HepG2 (cell line): ENCODE results near the gene ITGB1. TPM values are rescaled to one million over a fixed set of nuclear protein-coding genes. Genes with fewer than 3 reads are reported as not detected.

Experiments used
- ARHGAP35 ChIP-seq: sonication (generic); formaldehyde crosslinking; IDR thresholded peaks from 2 replicates; pipeline ENCODE4 v1.9.0; 2022; ENCODE audit warnings: mild to moderate bottlenecking, inconsistent platforms, moderate library complexity, missing genetic modification reagents, borderline replicate concordance
- ESRRA ChIP-seq: sonication (generic); formaldehyde crosslinking; IDR thresholded peaks from 2 replicates; pipeline ENCODE4 v1.5.1; 2020; ENCODE audit warnings: mild to moderate bottlenecking, low read depth, missing genetic modification reagents
- HES4 ChIP-seq: sonication (generic); formaldehyde crosslinking; IDR thresholded peaks from 2 replicates; pipeline ENCODE4 v1.9.0; 2021; ENCODE audit warnings: mild to moderate bottlenecking, missing genetic modification reagents, borderline replicate concordance
- PTBP1 ChIP-seq: fragments of 200-400 bp; formaldehyde crosslinking; IDR thresholded peaks from 2 replicates; pipeline ENCODE4 v1.6.1; 2018; ENCODE audit warnings: low read length, low read depth; ENCODE audit not compliant: poor library complexity, severe bottlenecking
- RXRB ChIP-seq: IDR thresholded peaks from 2 replicates; pipeline ENCODE4 v1.6.1; 2016; ENCODE audit warnings: borderline replicate concordance, missing genetic modification reagents, missing compliant biosample characterization
- TP53 ChIP-seq: sonication (generic); formaldehyde crosslinking; conservative IDR thresholded peaks from 2 replicates; pipeline ENCODE4 v1.4.0; 2020; ENCODE audit warnings: missing genetic modification reagents
- ZKSCAN8 ChIP-seq: IDR thresholded peaks from 2 replicates; pipeline ENCODE4 v1.6.1; 2016; ENCODE audit warnings: borderline replicate concordance, missing genetic modification reagents, missing compliant biosample characterization
- ZNF136 ChIP-seq: sonication (generic); formaldehyde crosslinking; IDR thresholded peaks from 2 replicates; pipeline ENCODE4 v1.8.1; 2022; ENCODE audit warnings: low read depth, mild to moderate bottlenecking, moderate library complexity, missing genetic modification reagents
- ZNF326 ChIP-seq: sonication (generic); formaldehyde crosslinking; IDR thresholded peaks from 2 replicates; pipeline ENCODE4 v1.4.0; 2020; ENCODE audit warnings: missing genetic modification reagents, borderline replicate concordance
- ZNF562 ChIP-seq: sonication (generic); formaldehyde crosslinking; IDR thresholded peaks from 2 replicates; pipeline ENCODE4 v1.8.0; 2022; ENCODE audit warnings: missing genetic modification reagents, borderline replicate concordance
- polyA plus RNA-seq, 8 experiments: library from polyadenylated mRNA; depleted of rRNA in 3 of 8; stranded (reverse) in 7 of 8; unstranded in 1 of 8; fragments of >200 nt; fragmentation: Illumina TruSeq in 4 of 8; extraction: Trizol in 4 of 8; gene quantifications; 2 replicates each; pipeline versions ENCODE4 v1.2.1 to v1.2.3, GENCODE V29; 2011 to 2016; ENCODE audit warnings: low read depth in 4 of 8, missing spikeins in 1 of 8, mixed read lengths in 1 of 8; ENCODE audit not compliant: insufficient read depth in 1 of 8
- total RNA-seq, 5 experiments: library from RNA; depleted of rRNA; stranded (reverse); fragments of >200 nt; fragmentation: Illumina TruSeq; extraction: Trizol; gene quantifications; 2 replicates each; pipeline ENCODE4 v1.2.3, GENCODE V29; 2016; ENCODE audit warnings: low read depth in 1 of 5
- TF ChIP-seq, protein P1 (sequence below): sonication (generic); formaldehyde crosslinking; conservative IDR thresholded peaks from 2 replicates; pipeline ENCODE4 v1.8.0; 2022; ENCODE audit warnings: mild to moderate bottlenecking, moderate library complexity, missing genetic modification reagents
- TF ChIP-seq, protein P2 (sequence below), 2 experiments: IDR thresholded peaks; 2 replicates each; pipeline ENCODE4 v1.6.1; 2011 to 2012; ENCODE audit warnings: low read length in 2 of 2, borderline replicate concordance in 1 of 2, low read depth in 1 of 2, mild to moderate bottlenecking in 1 of 2, moderate library complexity in 1 of 2
- TF ChIP-seq, protein P3 (sequence below): sonication (generic); formaldehyde crosslinking; IDR thresholded peaks from 2 replicates; pipeline ENCODE4 v1.5.0; 2020; ENCODE audit warnings: missing genetic modification reagents, mild to moderate bottlenecking, borderline replicate concordance
- TF ChIP-seq, protein P4 (sequence below): sonication (generic); formaldehyde crosslinking; IDR thresholded peaks from 2 replicates; pipeline ENCODE4 v1.4.0; 2020; ENCODE audit warnings: missing genetic modification reagents
- TF ChIP-seq, protein P5 (sequence below): IDR thresholded peaks from 2 replicates; pipeline ENCODE4 v1.6.1; 2016; ENCODE audit warnings: mild to moderate bottlenecking, missing biosample characterization, missing genetic modification reagents
- TF ChIP-seq, protein P6 (sequence below): IDR thresholded peaks from 2 replicates; pipeline ENCODE4 v1.6.1; 2018; ENCODE audit warnings: missing genetic modification reagents, mild to moderate bottlenecking, missing compliant biosample characterization

ITGB1 gene
- total and polyA plus RNA-seq, 2 of the 13 experiments (the other 11 are each of a cell fraction or from before 2014, with no cell fraction given): 190 to 204 TPM

DNA sequence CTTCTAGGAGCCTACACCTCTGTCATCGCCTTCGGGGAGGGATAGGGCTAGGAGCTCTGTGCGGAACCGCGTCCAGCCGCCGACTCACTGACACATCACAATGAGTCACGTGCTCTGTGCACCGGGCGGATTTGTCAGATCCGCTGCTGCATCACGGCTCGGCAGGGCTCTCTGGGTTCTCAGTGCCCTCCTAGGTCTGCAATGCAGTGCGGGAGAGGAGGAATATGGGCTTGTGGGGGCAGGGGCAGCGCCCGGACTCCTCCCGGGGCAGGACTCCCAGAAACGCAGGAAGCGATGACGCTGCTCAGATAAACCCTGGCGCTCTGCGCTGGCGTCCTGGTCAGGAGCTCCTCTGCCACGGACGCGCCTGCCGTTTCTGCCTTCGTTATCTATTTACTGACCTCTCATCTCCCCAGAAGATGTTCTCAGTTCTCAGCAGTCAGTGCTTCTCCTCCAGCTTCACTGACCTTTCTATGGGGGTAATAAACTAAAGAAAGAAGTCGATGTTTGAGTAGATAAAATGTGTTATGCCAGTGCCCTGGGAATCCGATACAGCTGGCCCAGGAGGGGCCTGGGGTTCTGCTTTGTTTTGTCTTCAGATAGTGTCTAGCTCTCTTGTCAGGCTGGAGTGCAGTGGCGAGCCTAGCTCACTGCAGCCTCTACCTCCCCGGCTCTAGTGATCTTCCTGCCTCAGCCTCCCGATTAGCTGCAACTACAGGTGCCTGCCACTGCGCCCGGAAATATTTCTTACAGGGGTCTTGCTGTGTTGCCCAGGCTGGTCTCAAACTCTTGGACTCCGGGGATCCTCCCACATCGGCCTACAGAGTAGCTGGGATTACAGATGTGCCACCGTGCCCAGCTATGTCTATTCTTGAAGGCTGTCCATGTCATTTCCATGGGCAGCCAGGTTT lies 22.8 kb upstream of the ITGB1 start (continued):
- TF ChIP-seq, protein P1, sequence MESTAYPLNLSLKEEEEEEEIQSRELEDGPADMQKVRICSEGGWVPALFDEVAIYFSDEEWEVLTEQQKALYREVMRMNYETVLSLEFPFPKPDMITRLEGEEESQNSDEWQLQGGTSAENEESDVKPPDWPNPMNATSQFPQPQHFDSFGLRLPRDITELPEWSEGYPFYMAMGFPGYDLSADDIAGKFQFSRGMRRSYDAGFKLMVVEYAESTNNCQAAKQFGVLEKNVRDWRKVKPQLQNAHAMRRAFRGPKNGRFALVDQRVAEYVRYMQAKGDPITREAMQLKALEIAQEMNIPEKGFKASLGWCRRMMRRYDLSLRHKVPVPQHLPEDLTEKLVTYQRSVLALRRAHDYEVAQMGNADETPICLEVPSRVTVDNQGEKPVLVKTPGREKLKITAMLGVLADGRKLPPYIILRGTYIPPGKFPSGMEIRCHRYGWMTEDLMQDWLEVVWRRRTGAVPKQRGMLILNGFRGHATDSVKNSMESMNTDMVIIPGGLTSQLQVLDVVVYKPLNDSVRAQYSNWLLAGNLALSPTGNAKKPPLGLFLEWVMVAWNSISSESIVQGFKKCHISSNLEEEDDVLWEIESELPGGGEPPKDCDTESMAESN (CRISPR knock-in tag): 0 out of 2 replicates have a peak, but pooled peaks have one; percentile 37
- TF ChIP-seq ZKSCAN8 (no peak), ZNF326 (CRISPR knock-in tag) (no peak), PTBP1 (no peak), RXRB (CRISPR knock-in tag) (peak; percentile 66), ZNF136 (CRISPR knock-in tag) (no peak), ARHGAP35 (CRISPR knock-in tag) (peak; percentile 80; the same call in 1 of the 2 replicates), ZNF562 (no peak), HES4 (CRISPR knock-in tag) (no peak), ESRRA (CRISPR knock-in tag) (no peak), TP53 (CRISPR knock-in tag) (no peak)
- TF ChIP-seq, protein P2, sequence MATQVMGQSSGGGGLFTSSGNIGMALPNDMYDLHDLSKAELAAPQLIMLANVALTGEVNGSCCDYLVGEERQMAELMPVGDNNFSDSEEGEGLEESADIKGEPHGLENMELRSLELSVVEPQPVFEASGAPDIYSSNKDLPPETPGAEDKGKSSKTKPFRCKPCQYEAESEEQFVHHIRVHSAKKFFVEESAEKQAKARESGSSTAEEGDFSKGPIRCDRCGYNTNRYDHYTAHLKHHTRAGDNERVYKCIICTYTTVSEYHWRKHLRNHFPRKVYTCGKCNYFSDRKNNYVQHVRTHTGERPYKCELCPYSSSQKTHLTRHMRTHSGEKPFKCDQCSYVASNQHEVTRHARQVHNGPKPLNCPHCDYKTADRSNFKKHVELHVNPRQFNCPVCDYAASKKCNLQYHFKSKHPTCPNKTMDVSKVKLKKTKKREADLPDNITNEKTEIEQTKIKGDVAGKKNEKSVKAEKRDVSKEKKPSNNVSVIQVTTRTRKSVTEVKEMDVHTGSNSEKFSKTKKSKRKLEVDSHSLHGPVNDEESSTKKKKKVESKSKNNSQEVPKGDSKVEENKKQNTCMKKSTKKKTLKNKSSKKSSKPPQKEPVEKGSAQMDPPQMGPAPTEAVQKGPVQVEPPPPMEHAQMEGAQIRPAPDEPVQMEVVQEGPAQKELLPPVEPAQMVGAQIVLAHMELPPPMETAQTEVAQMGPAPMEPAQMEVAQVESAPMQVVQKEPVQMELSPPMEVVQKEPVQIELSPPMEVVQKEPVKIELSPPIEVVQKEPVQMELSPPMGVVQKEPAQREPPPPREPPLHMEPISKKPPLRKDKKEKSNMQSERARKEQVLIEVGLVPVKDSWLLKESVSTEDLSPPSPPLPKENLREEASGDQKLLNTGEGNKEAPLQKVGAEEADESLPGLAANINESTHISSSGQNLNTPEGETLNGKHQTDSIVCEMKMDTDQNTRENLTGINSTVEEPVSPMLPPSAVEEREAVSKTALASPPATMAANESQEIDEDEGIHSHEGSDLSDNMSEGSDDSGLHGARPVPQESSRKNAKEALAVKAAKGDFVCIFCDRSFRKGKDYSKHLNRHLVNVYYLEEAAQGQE (IDR thresholded peaks at IDR 0.05; ENCODE audit: borderline replicate concordance in 1 of 2, low read depth in 1 of 2, low read length in 2 of 2): no peak
- TF ChIP-seq, protein P3, sequence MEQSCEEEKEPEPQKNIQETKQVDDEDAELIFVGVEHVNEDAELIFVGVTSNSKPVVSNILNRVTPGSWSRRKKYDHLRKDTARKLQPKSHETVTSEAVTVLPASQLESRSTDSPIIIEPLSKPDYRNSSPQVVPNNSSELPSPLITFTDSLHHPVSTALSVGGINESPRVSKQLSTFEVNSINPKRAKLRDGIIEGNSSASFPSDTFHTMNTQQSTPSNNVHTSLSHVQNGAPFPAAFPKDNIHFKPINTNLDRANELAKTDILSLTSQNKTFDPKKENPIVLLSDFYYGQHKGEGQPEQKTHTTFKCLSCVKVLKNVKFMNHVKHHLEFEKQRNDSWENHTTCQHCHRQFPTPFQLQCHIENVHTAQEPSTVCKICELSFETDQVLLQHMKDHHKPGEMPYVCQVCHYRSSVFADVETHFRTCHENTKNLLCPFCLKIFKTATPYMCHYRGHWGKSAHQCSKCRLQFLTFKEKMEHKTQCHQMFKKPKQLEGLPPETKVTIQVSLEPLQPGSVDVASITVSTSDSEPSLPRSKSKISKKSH (CRISPR knock-in tag): no peak; the same call in 1 of the 2 replicates
- TF ChIP-seq, protein P4, sequence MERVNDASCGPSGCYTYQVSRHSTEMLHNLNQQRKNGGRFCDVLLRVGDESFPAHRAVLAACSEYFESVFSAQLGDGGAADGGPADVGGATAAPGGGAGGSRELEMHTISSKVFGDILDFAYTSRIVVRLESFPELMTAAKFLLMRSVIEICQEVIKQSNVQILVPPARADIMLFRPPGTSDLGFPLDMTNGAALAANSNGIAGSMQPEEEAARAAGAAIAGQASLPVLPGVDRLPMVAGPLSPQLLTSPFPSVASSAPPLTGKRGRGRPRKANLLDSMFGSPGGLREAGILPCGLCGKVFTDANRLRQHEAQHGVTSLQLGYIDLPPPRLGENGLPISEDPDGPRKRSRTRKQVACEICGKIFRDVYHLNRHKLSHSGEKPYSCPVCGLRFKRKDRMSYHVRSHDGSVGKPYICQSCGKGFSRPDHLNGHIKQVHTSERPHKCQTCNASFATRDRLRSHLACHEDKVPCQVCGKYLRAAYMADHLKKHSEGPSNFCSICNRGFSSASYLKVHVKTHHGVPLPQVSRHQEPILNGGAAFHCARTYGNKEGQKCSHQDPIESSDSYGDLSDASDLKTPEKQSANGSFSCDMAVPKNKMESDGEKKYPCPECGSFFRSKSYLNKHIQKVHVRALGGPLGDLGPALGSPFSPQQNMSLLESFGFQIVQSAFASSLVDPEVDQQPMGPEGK (CRISPR knock-in tag): peak; percentile 72
- TF ChIP-seq, protein P5, sequence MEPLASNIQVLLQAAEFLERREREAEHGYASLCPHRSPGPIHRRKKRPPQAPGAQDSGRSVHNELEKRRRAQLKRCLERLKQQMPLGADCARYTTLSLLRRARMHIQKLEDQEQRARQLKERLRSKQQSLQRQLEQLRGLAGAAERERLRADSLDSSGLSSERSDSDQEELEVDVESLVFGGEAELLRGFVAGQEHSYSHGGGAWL (CRISPR knock-in tag): peak; percentile 67
- TF ChIP-seq, protein P6, sequence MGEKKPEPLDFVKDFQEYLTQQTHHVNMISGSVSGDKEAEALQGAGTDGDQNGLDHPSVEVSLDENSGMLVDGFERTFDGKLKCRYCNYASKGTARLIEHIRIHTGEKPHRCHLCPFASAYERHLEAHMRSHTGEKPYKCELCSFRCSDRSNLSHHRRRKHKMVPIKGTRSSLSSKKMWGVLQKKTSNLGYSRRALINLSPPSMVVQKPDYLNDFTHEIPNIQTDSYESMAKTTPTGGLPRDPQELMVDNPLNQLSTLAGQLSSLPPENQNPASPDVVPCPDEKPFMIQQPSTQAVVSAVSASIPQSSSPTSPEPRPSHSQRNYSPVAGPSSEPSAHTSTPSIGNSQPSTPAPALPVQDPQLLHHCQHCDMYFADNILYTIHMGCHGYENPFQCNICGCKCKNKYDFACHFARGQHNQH (CRISPR knock-in tag): peak; percentile 67; the same call in 1 of the 2 replicates
